HEK293T (cell line): Measurements from ENCODE around the gene GABARAP.
A peak's percentile ranks its signal among the peaks of the same experiment; 100 is the strongest.

Experiments used
- CTCF ChIA-PET: fragments of 350-600 bp; formaldehyde crosslinking; extraction: SDS; loops from one replicate; lab custom pipeline; 2021; ENCODE audit warnings: antibody characterized with exemption, inconsistent platforms; lab: Yijun Ruan, JAX
- POLR2A ChIA-PET: fragments of 350-600 bp; formaldehyde crosslinking; extraction: SDS; loops from one replicate; lab custom pipeline; 2020; ENCODE audit warnings: antibody characterized with exemption, inconsistent platforms; lab: Yijun Ruan, JAX
- DNase-seq: peaks from one replicate; pipeline ENCODE4 v3.0.0; 2012; ENCODE audit warnings: mixed read lengths; ENCODE audit errors: extremely low spot score
- ARNT ChIP-seq: fragments of 450-650 bp; IDR thresholded peaks from 2 replicates; pipeline ENCODE4 v1.6.1; 2017; ENCODE audit warnings: mild to moderate bottlenecking
- BHLHE40 ChIP-seq: fragments of 450-650 bp; IDR thresholded peaks from 2 replicates; pipeline ENCODE4 v1.6.1; 2016; ENCODE audit warnings: mild to moderate bottlenecking, moderate library complexity, borderline replicate concordance
- CTBP1 ChIP-seq: fragments of 450-650 bp; IDR thresholded peaks from 2 replicates; pipeline ENCODE4 v1.6.1; 2016; ENCODE audit warnings: borderline replicate concordance
- ELF4 ChIP-seq: fragments of 450-650 bp; IDR thresholded peaks from 2 replicates; pipeline ENCODE4 v1.6.1; 2017; ENCODE audit warnings: antibody characterized with exemption
- FOXA1 ChIP-seq: fragments of 450-650 bp; IDR thresholded peaks from 2 replicates; pipeline ENCODE4 v1.6.1; 2016; ENCODE audit warnings: mild to moderate bottlenecking
- FOXK2 ChIP-seq: fragments of 450-650 bp; IDR thresholded peaks from 2 replicates; pipeline ENCODE4 v1.6.1; 2016; ENCODE audit warnings: mild to moderate bottlenecking
- FOXM1 ChIP-seq: fragments of 450-650 bp; IDR thresholded peaks from 2 replicates; pipeline ENCODE4 v1.6.1; 2017; ENCODE audit warnings: mild to moderate bottlenecking, borderline replicate concordance
- HDGF ChIP-seq: fragments of 450-650 bp; IDR thresholded peaks from 2 replicates; pipeline ENCODE4 v1.6.1; 2017; ENCODE audit warnings: antibody characterized with exemption, borderline replicate concordance
- L3MBTL2 ChIP-seq: fragments of 450-650 bp; conservative IDR thresholded peaks from 2 replicates; pipeline ENCODE4 v1.6.1; 2016; ENCODE audit warnings: mild to moderate bottlenecking
- LEF1 ChIP-seq: fragments of 450-650 bp; IDR thresholded peaks from 2 replicates; pipeline ENCODE4 v1.6.1; 2017; ENCODE audit warnings: mild to moderate bottlenecking, borderline replicate concordance
- NFRKB ChIP-seq: fragments of 450-650 bp; IDR thresholded peaks from 2 replicates; pipeline ENCODE4 v1.6.1; 2016; ENCODE audit warnings: mild to moderate bottlenecking, moderate library complexity
- SP1 ChIP-seq: fragments of 450-650 bp; IDR thresholded peaks from 2 replicates; pipeline ENCODE4 v1.6.1; 2017
- SUZ12 ChIP-seq: fragments of 450-650 bp; IDR thresholded peaks from 2 replicates; pipeline ENCODE4 v1.6.1; 2016; ENCODE audit warnings: mild to moderate bottlenecking
- TARDBP ChIP-seq: fragments of 450-650 bp; IDR thresholded peaks from 2 replicates; pipeline ENCODE4 v1.6.1; 2016
- ZNF384 ChIP-seq: fragments of 450-650 bp; IDR thresholded peaks from 2 replicates; pipeline ENCODE4 v1.6.1; 2016
- TF ChIP-seq, protein P1 (sequence below): fragments of 450-650 bp; IDR thresholded peaks from 2 replicates; pipeline ENCODE4 v1.6.1; 2016

The GABARAP gene

DNA sequence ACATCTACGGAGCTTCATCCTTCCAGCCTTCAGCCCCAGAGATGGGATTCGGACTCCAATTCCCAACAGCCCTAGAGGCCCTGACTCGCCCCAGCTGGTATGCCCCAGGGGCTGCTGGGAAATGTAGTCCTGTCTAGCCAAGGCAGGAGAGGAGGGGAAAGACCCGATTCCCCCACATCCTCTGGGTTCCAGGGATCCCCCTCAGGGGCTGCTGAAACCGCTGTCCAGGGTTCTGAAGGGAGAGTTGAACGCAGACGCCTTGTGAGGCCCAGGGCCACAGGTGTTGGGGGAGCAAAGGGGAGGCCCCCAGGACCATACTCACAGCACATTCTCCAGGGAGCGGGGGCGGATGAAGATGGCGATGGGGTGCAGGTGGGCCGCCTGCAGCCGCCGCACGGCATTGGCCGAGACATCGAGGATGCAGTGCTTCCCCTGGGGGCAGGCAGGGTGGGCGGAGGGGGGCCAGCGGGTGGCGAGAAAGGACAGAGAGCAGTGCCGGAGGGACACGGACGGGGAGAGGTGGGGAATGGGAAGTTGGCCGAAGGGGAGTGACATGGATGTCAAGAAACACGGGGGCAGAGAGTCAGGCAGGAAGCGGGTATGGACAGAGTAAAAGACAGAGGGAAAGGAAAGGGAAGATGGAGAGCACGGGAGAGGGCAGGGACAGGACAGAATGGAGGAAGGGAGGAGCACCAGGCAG is 50.5 kb downstream of the GABARAP start:
- peak; percentile 80 for DNase-seq
- ChIA-PET POLR2A (interaction anchor here (0.9 kb wide), 1 partner anchor 28 kb away, joined by 4 read pairs; the partner anchor contains the start of genes ACADVL and DLG4), CTCF (no interaction called here)
- TF ChIP-seq ELF4, result peak; percentile 76; the same call in 1 of the 2 replicates
- no peak for TF ChIP-seq ARNT
- peak; percentile 79 for TF ChIP-seq SUZ12

GRCh38 chr17:7191069-7191468 is 51.2 kb downstream of the GABARAP start:
- CTCF ChIA-PET, result interaction anchor here (0.7 kb wide), 1 partner anchor 28 kb away, joined by 3 read pairs; the partner anchor contains the start of gene DLG4

GRCh38 chr17:7190276-7190917 is 51.9 kb downstream of the GABARAP start:
- POLR2A ChIA-PET, result interaction anchor here (0.7 to 0.9 kb wide), 2 partner anchors 12 to 29 kb away, joined by 3 to 4 read pairs; partner anchors contain the start of genes ACADVL, ASGR1 and DLG4
- TF ChIP-seq ZNF384, result no peak
- CTCF ChIA-PET, result interaction anchor here (0.7 kb wide), 1 partner anchor 29 kb away, joined by 3 read pairs; the partner anchor contains the start of gene DLG4
- no peak for DNase-seq

More at GRCh38 chr17:7191069-7191468, 51.2 kb downstream of the GABARAP start:
- no peak for TF ChIP-seq HDGF
- no peak for TF ChIP-seq SUZ12
- no peak for TF ChIP-seq ARNT
- no peak for TF ChIP-seq LEF1
- TF ChIP-seq TARDBP, result no peak
- no peak for TF ChIP-seq L3MBTL2
- TF ChIP-seq, protein P1, sequence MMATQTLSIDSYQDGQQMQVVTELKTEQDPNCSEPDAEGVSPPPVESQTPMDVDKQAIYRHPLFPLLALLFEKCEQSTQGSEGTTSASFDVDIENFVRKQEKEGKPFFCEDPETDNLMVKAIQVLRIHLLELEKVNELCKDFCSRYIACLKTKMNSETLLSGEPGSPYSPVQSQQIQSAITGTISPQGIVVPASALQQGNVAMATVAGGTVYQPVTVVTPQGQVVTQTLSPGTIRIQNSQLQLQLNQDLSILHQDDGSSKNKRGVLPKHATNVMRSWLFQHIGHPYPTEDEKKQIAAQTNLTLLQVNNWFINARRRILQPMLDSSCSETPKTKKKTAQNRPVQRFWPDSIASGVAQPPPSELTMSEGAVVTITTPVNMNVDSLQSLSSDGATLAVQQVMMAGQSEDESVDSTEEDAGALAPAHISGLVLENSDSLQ, result no peak
- TF ChIP-seq ZNF384, result no peak
- no peak for TF ChIP-seq FOXM1
- TF ChIP-seq ELF4, result no peak
- TF ChIP-seq CTBP1, result no peak
- no peak for TF ChIP-seq SP1
- TF ChIP-seq BHLHE40, result no peak
- TF ChIP-seq FOXA1, result no peak
- TF ChIP-seq NFRKB, result no peak
- no peak for TF ChIP-seq FOXK2
- POLR2A ChIA-PET, result interaction anchor here (0.7 to 0.9 kb wide), 2 partner anchors 12 to 28 kb away, joined by 3 to 4 read pairs; partner anchors contain the start of genes ACADVL, ASGR1 and DLG4
- DNase-seq, result no peak
